ENCODE results near the gene TMPRSS4.
A peak's percentile ranks its signal among the peaks of the same experiment; 100 is the strongest.

The TMPRSS4 gene

DNA sequence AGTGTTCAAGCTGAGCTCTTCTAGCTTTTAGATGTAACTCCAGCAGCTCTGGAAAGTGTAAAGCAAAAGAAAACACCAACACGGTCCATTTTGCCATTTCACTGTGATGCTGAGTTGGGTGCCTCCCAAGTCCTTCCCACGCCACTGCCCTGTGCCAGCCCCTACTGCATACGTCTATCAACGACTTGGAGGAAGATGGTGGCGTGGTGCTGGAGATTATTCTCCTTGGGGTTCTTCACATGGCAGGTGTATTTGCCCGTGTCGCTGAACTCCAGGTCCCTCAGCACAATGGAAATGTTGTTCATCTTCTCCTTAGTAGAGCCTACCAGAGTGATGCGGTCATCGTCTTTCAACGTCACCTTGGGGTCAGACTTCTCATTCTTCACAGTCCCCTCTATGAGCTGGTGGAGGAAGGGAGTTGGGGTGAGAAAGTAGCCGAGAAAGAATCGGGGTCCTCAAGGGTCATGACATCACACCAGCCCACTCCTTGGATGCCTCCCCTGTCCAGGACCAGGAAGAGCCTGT lies 66.8 kb downstream of the TMPRSS4 start:
- TF ChIP-seq, protein P1, sequence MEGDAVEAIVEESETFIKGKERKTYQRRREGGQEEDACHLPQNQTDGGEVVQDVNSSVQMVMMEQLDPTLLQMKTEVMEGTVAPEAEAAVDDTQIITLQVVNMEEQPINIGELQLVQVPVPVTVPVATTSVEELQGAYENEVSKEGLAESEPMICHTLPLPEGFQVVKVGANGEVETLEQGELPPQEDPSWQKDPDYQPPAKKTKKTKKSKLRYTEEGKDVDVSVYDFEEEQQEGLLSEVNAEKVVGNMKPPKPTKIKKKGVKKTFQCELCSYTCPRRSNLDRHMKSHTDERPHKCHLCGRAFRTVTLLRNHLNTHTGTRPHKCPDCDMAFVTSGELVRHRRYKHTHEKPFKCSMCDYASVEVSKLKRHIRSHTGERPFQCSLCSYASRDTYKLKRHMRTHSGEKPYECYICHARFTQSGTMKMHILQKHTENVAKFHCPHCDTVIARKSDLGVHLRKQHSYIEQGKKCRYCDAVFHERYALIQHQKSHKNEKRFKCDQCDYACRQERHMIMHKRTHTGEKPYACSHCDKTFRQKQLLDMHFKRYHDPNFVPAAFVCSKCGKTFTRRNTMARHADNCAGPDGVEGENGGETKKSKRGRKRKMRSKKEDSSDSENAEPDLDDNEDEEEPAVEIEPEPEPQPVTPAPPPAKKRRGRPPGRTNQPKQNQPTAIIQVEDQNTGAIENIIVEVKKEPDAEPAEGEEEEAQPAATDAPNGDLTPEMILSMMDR (conservative IDR thresholded peaks at IDR 0.05; ENCODE audit: low read depth) = no peak
- no peak overlapping the region for H3K27ac ChIP-seq
- ChIA-PET CTCF (interaction anchor here (0.9 to 7.1 kb wide), 2 partner anchors 27 to 152 kb away, joined by 7 to 47 read pairs; no protein-coding TSS in a partner anchor), POLR2A (ENCODE audit: low non-redundant PET) (no interaction called here)
- DNase-seq (ENCODE audit: low spot score) = no peak

DNA sequence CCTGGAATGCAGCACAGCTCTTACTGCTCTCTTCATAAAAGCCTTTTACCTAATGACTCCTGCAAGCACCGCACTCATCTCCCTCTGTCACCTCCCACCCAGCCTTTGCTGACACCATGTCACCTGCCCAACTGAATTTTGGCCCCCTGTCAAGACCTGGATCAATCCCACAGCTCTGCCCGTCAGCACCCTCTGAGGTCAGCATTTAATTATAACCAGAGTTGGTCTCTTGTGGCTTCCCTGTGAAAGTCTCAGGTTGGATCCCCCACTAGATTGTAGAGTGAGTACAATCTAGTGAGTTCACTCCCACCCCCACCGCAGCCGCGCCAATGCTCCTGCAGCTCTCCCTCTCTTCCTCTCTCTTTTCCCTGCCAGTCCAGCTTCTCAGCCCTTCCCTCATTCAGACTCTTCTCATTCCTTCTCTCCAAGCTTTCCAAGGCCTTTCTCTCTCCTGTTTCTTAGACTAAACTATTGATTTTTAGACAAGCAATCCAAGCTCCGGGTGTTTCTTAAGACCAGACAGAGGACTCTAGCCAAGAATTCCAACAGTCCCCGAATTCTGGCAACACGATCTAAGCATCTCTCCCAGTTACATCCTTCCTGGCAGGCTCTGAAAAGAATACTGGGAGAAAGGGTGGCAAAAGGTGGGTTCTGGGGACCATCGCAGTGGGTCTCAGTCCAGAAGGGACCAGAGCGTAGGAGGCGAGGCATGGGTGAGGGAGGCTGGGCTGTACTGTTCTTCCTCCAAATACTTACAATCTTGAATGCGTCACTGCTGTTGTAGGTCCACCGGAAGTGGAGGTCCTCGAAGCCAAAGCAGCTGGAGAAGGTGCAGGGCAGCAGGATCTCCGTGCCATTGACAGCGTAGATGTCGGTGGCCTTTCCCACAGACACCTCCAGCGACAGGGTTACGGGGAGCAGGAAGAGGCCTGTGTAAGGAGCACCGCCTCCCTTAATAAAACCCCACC lies 67.7 kb downstream of the TMPRSS4 start:
- ChIA-PET POLR2A (ENCODE audit: low non-redundant PET) (no interaction called here), CTCF (interaction anchor here (0.6 to 7.1 kb wide), 5 partner anchors 26 to 182 kb away, joined by 3 to 47 read pairs (median 4); partner anchors contain the start of gene MPZL3)
- H3K27ac ChIP-seq = no peak overlapping the region

DNA sequence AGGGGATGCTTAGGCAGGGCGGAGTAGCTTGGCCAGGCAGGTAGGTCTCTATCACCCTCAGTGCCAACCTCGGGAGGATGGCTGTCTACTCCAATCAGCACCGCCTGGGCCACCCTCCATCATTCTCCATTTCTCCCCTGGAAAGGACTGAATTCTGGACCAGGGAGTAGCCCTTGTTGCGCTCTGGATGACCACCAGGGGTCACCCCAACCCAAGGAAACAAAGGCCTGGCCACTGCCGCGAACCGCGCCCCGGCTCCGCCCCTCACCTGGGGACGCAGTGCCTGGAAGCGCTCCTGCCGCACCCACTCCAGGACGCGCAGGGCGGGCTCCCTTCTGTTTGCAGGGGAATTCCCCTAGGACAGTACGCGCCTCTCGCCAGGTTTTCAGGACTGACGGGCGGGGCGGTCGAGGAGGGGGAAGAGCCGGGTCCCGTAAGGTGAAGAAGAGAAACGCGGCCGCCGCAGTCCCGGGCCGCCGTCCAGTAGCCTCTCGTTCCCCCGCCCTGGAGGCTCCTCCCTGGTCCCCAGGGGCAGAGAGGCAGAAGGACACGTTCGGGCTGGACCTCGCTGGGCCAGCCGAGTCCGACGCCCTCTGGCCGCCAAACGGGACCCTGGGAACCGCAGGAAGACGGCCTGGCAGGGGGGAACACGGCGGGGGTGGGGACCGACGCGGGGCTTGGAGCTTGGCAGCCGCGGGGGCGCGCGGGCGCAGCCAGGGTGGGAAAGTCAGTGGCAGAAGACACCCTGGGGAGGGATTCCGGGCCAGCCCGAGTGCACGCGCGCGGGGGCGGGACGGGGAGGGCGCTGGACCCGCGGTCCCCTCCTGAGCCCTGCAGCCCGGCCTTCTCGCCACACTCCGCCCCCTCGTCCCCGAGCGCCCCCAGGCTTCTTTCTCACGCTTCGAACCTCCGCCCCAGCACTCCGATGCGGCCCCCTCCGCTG lies 68.7 kb downstream of the TMPRSS4 start:
- peak; percentile 97 for DNase-seq (ENCODE audit: low spot score)
- ChIA-PET POLR2A (ENCODE audit: low non-redundant PET) (no interaction called here), CTCF (interaction anchor here (0.6 to 7.1 kb wide), 3 partner anchors 25 to 85 kb away, joined by 3 to 47 read pairs (median 4); no protein-coding TSS in a partner anchor)
- TF ChIP-seq, protein P1 (conservative IDR thresholded peaks at IDR 0.05; ENCODE audit: low read depth) = peak; percentile 84
- peak overlapping the region; percentile 65 for H3K27ac ChIP-seq

More for the DNA sequence above, 67.7 kb downstream of the TMPRSS4 start:
- no peak for DNase-seq (ENCODE audit: low spot score)
- TF ChIP-seq, protein P1 (conservative IDR thresholded peaks at IDR 0.05; ENCODE audit: low read depth) = no peak

DNA sequence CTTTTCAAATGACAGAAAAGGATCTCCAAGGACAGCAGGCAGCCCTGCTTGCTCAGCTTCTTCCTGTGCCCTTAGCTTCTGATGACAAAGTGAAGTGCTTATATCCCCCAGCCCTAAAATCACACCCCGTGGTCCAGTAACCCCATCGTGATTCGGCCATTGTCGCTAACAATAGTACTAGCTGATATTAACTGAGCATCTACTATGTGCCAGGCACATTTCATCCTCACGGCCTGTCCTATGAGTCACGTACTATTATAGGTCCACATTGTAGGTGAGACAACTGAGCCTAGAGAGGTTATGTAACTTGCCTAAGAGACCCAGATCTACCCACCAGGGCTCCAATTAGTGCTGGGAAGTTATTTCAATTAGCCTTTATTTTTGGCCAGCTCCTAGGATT lies 69.7 kb downstream of the TMPRSS4 start:
- no peak for DNase-seq (ENCODE audit: low spot score)
- TF ChIP-seq, protein P1 (conservative IDR thresholded peaks at IDR 0.05; ENCODE audit: low read depth) = no peak
- CTCF ChIA-PET = interaction anchor here (7.1 kb wide), 1 partner anchor 24 kb away, joined by 47 read pairs; no protein-coding TSS in a partner anchor
- no peak overlapping the region for H3K27ac ChIP-seq
- POLR2A ChIA-PET (ENCODE audit: low non-redundant PET) = no interaction called here

DNA sequence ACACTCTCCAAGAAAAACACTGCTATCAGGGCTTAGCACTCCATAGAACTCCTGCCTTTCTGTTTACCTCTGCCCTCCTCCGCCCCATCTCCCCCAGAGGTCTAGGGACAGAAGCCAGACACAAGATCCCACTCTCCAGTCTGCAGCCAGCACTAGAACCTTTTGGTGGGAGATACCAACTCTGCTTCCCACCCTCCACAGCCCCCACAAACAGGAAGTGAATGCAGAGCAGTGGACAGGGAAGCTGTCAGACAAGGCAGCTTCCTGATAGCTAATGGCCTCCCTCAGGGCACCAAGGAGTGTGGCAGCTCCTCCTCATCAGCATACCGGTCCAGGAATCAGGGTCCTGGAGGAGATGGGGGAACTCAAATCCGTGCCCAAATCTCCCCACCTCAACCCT lies 70.6 kb downstream of the TMPRSS4 start:
- POLR2A ChIA-PET (ENCODE audit: low non-redundant PET) = no interaction called here
- TF ChIP-seq, protein P1 (conservative IDR thresholded peaks at IDR 0.05; ENCODE audit: low read depth) = no peak
- no peak for DNase-seq (ENCODE audit: low spot score)
- H3K27ac ChIP-seq = no peak overlapping the region
- CTCF ChIA-PET = interaction anchor here (0.5 to 7.1 kb wide), 2 partner anchors 23 to 256 kb away, joined by 5 to 47 read pairs; no protein-coding TSS in a partner anchor
